Inflammatory macrophage treated with lipopolysaccharide for 1 hour (primary cell): Measurements from ENCODE around the gene SLC22A6.

Experiments used
- DNase-seq, 2 donors: peaks; one replicate each; pipeline ENCODE4 v3.0.0-alpha.2; 2020 to 2022

Gene SLC22A6, protein sequence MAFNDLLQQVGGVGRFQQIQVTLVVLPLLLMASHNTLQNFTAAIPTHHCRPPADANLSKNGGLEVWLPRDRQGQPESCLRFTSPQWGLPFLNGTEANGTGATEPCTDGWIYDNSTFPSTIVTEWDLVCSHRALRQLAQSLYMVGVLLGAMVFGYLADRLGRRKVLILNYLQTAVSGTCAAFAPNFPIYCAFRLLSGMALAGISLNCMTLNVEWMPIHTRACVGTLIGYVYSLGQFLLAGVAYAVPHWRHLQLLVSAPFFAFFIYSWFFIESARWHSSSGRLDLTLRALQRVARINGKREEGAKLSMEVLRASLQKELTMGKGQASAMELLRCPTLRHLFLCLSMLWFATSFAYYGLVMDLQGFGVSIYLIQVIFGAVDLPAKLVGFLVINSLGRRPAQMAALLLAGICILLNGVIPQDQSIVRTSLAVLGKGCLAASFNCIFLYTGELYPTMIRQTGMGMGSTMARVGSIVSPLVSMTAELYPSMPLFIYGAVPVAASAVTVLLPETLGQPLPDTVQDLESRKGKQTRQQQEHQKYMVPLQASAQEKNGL

DNA sequence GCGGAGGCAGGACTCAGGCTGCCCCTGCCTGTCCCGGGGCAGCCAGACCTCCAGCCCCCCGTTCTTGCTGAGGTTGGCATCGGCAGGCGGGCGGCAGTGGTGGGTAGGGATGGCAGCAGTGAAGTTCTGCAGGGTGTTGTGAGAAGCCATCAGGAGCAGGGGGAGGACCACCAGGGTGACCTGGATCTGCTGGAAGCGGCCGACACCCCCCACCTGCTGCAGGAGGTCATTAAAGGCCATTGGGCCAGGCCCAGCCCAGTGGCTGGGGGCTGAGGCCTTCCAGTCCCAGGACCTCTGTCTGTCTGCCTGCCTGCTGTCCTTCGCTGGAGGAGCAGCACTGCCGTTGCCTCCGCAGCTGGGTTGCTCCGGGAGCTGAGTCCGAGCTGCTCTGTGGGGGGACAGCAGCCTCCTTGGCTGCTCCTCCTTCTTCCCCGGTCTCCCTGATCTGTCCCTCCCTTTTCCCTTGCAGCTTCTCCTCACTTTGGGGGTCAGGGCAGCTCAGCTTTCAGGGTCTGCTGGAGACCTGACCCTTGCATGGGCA lies at the start of gene SLC22A6:
SLC22A6 (minus strand) TSS at position 517 of the 541 bp plus-strand sequence; CDS start at position 240, 277 bp downstream.
- DNase-seq = no peak

GRCh38 chr11:63032457-63032856 lies 47.7 kb upstream of the SLC22A6 start:
- DNase-seq = no peak

DNA sequence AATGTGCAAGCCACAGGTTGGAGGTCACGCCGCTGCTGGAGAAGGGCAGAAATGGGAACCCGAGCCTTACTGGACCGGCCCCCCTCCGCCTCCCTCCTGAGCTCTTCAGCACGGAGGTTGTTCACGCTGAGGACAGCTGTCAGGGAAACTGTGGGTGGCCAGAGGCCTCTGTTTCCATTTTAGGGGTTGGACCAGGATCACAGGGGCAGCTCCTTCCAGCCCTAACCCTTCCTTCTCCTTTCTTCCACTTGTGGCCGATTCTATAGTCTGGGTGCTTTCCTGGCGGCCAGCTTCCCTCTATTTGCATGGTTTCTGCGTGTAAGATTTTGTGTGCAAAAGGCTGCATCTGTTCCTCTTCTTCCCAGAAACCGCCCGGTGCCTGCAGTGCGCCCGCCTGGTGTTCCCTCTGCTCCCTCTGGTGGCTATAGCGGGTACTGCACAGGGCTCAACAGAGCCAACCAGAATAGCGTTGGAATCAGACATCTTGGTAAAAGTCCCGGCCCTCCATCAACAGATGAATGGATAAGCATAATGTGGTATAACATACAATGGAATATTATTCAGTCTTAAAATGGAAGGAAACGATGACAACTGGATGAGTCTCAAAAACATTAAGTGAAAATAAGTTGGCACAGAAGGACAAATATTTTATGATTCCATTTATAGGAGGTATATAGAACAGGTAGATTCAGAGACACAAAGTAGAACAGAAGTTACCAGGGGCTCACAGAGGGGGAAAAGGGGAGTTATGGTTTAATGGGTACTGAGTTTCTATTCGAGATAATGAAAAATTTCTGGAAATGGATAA lies 39.3 kb upstream of the SLC22A6 start:
- peak; percentile 94 to 98 for DNase-seq

- no peak for DNase-seq
Measured at GRCh38 chr11:63023222-63023814, 38.6 kb upstream of the SLC22A6 start.

GRCh38 chr11:63022441-63022840 lies 37.7 kb upstream of the SLC22A6 start:
- no peak for DNase-seq

GRCh38 chr11:63020671-63021291 lies 36.0 kb upstream of the SLC22A6 start:
- DNase-seq = peak in 1 of 2 donors; percentile 28

- no peak for DNase-seq
Measured at GRCh38 chr11:63019506-63019905, 34.7 kb upstream of the SLC22A6 start.

DNA sequence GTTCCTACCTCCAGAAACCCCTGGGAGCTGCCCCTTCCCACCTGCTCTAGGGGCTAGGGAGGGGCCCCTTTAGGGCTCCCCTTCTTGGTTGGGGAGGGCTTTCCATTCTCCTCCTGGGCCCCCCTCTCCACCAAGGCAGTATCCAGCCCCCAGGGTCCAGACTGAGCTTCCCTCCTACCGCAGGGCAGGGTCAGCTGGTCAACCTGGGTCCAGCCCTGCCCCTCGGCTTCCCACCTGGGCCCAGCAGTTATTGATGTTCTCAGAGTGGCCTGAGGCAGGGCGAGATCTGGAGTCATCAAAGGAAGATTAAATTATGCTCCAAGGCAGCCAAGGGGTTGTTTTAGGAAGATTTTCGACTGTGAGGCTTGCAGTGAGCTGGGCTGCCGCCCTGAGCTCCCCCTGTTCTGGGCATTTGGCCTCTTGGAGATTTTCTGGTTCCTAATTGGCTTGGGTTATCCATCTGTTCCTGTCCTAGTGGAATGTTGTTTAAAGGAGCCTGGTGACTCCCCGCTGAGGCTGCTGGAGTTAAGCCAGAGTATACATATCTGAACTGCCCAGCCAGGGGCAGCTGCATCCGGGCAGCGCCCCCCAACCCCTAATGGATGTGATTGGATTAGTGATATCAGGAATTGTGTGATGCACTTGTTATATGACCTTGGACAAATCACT lies 32.7 kb upstream of the SLC22A6 start:
- no peak for DNase-seq

DNA sequence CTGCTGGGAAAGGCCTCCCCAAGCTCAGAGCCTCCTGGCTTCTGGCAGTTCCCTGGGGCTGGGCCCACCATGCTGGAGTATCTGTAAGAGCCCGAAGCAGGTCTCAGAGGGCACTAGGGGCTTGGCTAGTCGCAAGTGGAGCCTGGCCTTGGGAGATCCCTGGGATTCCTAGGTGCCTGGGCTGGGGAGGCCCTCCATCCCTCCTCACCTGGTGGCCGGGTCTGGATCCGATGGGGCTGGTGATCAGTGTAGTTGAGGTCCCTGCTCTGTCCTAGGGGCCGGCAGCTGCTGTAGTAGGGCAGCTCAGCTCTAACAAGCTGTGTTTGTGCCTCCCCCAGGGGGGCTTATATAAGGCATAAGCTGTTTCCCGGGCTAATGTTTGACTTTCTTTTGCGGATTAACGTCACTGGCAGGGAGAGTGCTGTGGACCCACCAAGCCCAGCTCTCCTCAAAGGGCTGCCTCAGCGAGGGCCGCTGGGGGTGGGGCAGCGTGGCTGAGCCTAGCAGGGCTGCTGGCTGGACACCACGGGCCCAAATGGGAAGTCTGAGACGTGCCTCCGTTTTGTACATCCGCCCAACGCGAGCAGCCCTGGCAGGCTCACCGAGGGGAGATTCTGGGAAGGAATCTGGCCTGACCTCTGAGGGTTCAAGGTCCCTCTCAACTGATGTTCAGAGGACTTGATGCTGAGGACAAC lies 30.9 kb upstream of the SLC22A6 start, which contains the start of gene SLC22A8:
SLC22A8 (minus strand) TSS at position 321 of the 695 bp plus-strand sequence. CDS start 883 bp downstream, outside the sequence.
- no peak for DNase-seq

DNA sequence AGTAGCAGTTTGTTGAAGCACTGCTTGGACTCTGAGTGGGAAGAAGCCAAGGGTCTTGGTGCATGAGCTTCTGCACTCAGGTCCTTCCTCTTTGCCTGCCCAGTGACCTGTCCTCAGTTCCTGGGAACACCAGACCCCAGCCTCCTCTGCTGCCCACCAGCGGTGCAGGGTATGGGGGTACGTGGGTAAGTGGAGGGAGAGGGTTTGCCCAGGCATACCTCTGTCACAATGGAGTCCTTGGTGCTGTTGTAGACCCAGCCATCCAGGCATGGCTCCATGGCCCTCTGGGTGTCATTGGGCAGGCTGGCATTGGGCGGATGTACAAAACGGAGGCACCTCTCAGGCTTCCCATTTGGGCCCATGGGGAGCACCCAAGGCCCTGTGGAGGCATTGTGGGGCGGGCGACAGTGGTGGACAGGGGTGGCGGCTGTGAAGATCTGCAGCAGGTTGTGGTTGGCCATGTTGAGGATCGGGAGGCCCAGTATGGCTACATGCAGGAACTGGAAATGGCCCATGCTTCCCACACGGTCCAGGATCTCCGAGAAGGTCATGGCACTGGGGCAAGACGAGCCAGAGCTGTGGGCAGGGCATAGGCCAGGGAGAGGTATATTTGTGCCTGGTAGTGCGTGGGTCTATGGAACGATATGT lies 29.8 kb upstream of the SLC22A6 start:
- DNase-seq = no peak

- DNase-seq = no peak
Measured at GRCh38 chr11:63012839-63013238, 28.1 kb upstream of the SLC22A6 start.

DNA sequence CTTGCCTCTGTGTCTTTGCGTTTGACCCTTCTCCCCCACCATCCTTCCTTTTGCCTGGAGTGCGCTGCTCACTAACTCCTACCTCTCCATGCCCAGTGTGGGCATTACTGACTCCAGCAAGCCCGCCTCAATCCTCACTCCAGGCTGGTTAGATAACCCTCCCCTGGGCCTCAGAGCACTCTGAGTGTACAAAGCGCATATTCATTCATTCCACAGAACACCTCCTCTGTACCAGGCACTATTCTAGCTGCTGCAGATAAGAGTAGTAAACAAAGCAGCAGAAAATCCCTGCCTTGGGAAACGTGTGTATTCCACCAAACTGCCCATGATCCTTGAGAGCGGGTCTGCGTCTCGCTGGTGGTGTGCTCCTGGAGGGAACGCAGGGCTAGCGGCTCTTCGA lies 27.7 kb upstream of the SLC22A6 start:
- no peak for DNase-seq

GRCh38 chr11:63010934-63011439 lies 26.2 kb upstream of the SLC22A6 start:
- no peak for DNase-seq

GRCh38 chr11:63007920-63008319 lies 23.2 kb upstream of the SLC22A6 start:
- DNase-seq = no peak

DNA sequence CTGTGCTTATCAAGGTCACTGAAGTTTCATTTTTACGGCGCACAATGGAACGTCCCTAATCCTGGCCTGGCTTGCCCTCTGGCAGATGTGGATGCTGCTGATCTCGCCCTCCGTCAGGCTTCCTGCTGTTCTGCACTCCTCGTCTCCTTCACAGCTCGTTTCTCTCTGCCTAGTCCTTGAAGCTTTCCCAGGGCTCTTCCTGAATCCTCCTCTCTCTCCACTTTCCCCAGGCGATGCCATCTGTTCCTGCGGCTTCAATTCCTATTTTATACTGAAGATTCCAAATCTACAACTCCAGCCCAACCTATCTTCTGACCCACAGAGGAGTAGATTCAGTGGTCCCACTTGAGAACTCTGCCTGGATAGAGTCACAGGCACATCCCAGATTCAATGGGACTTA lies 16.7 kb upstream of the SLC22A6 start:
- no peak for DNase-seq

- DNase-seq = no peak
Measured at GRCh38 chr11:62999649-63000048, 14.9 kb upstream of the SLC22A6 start.

DNA sequence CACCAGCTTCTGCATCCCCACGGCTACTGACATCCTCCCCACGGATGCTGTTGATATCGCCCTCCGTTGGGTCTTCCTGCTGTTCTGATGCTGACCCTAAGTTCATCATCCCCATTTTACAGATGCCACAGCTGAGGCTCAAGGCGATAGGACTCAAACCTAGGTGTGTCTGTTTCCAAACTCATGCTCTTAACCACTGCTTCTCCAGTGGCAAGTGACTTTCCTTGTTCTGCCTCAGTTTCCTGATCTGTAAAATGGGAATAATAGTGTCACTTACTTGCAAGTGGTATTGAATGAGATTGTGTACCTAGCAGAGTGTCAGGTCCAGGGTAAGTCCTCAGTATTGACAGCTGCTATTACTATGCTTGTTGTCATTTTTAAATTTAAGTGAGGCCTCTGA lies 14.4 kb upstream of the SLC22A6 start:
- DNase-seq = no peak

DNA sequence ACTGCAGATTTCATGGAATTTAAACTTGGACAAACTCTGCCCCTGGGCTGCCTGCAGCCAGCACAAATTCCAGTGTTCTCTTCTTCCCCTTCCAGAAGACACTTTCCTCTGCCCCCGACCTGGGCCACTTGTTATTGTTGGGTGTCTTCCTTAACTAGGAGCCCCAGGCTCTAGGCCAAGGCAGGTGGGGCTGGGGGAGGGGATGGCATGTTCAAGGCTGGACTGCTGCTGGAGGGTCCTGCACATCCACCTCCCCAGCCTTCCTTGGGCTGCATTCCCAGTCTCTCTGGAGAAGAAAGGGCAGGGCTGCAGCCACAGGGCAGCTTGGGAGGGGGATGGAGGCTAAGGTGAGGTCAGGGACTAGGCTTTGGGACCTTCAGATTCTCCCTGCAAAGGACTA lies 11.5 kb upstream of the SLC22A6 start:
- no peak for DNase-seq

DNA sequence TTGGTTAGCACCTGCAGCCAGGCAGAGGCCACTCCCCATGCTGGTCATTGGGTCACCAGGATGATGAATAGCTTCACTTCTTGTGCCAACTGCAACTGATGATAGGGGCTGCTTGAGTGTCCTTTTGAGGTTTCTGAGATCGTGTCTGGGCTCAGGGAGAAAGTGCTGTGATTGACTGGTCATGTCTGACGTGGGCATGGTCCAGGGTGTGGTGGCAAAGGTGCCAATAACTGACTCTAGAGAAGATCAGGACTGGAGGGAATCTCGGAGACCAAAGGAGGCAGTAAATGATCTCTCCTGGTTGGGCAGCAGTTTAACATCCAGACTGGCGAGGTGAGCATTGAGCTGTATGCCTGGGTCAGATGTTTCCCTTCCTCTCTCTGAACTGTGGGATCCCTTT lies 10.0 kb upstream of the SLC22A6 start:
- no peak for DNase-seq

- DNase-seq = no peak
Measured at GRCh38 chr11:62988276-62988675, 3.5 kb upstream of the SLC22A6 start.
